GM23338 (cell line): Measurements from ENCODE around the gene PITRM1. TPM values are rescaled to one million over a fixed set of nuclear protein-coding genes. Genes with fewer than 3 reads are reported as not detected.

Source experiments
- ATAC-seq: fragments of 200-7000 bp; cut with Tn5 transposase; 3 replicates; pipeline ENCODE4 v1.9.1; 2020
- DNase-seq: peaks from one replicate; pipeline ENCODE4 v3.0.0-alpha.2; 2015; ENCODE audit warnings: low spot score
- H2AFZ ChIP-seq: fragments of 200-600 bp; sonication (generic); 2 replicates; pipeline ENCODE4 v1.8.0; 2016; ENCODE audit warnings: antibody characterized with exemption, mild to moderate bottlenecking, moderate library complexity
- H3F3A ChIP-seq: fragments of 200-600 bp; sonication (generic); replicated peaks from 2 replicates; pipeline ENCODE4 v1.8.0; 2017; ENCODE audit warnings: antibody characterized with exemption, mixed run types, low read depth
- H3K27ac ChIP-seq: fragments of 200-600 bp; sonication (generic); 2 replicates; pipeline ENCODE4 v1.6.1; 2016; ENCODE audit warnings: low read depth
- H3K27me3 ChIP-seq: fragments of 200-600 bp; sonication (generic); 2 replicates; pipeline ENCODE4 v1.8.0; 2016; ENCODE audit warnings: mild to moderate bottlenecking, mixed run types, moderate library complexity; ENCODE audit not compliant: insufficient read depth
- H3K36me3 ChIP-seq: fragments of 200-600 bp; sonication (generic); 2 replicates; pipeline ENCODE4 v1.8.0; 2016; ENCODE audit warnings: mild to moderate bottlenecking; ENCODE audit not compliant: insufficient read depth
- H3K4me1 ChIP-seq: fragments of 200-600 bp; sonication (generic); 2 replicates; pipeline ENCODE4 v1.8.0; 2016; ENCODE audit warnings: mild to moderate bottlenecking, moderate library complexity; ENCODE audit not compliant: insufficient read depth
- H3K4me2 ChIP-seq: fragments of 200-600 bp; sonication (generic); 2 replicates; pipeline ENCODE4 v1.7.1; 2017; ENCODE audit warnings: mixed run types
- H3K4me3 ChIP-seq: fragments of 200-600 bp; sonication (generic); 2 replicates; pipeline ENCODE4 v1.6.1; 2016; ENCODE audit warnings: mixed run types
- H3K79me2 ChIP-seq: fragments of 200-600 bp; sonication (generic); replicated peaks from 2 replicates; pipeline ENCODE4 v1.8.0; 2017; ENCODE audit warnings: mild to moderate bottlenecking; ENCODE audit not compliant: insufficient read depth
- H3K9me2 ChIP-seq: fragments of 200-600 bp; sonication (generic); 2 replicates; pipeline ENCODE4 v1.8.0; 2017; ENCODE audit not compliant: insufficient read depth
- H4K20me1 ChIP-seq: fragments of 200-600 bp; sonication (generic); replicated peaks from 2 replicates; pipeline ENCODE4 v1.8.0; 2017; ENCODE audit warnings: mild to moderate bottlenecking; ENCODE audit not compliant: insufficient read depth
- H3K27ac Mint-ChIP-seq: 2 replicates; pipeline ENCODE4 v1.8.0; 2020; ENCODE audit warnings: inconsistent platforms, mild to moderate bottlenecking, moderate library complexity, mixed read lengths
- H3K27me3 Mint-ChIP-seq: 3 replicates; pipeline ENCODE4 v1.8.0; 2022; ENCODE audit warnings: low read depth, mild to moderate bottlenecking, moderate library complexity, mixed read lengths, inconsistent platforms; ENCODE audit not compliant: insufficient read depth, poor library complexity
- H3K36me3 Mint-ChIP-seq: 3 replicates; pipeline ENCODE4 v1.8.0; 2021; ENCODE audit warnings: low read depth, mild to moderate bottlenecking, inconsistent platforms, moderate library complexity, mixed read lengths
- H3K4me1 Mint-ChIP-seq: 3 replicates; pipeline ENCODE4 v1.8.0; 2020; ENCODE audit warnings: mild to moderate bottlenecking, inconsistent platforms, mixed read lengths
- H3K4me3 Mint-ChIP-seq: 3 replicates; pipeline ENCODE4 v1.8.0; 2021; ENCODE audit warnings: moderate library complexity, mild to moderate bottlenecking, inconsistent platforms, mixed read lengths
- H3K9me3 Mint-ChIP-seq: 3 replicates; pipeline ENCODE4 v1.8.0; 2020; ENCODE audit warnings: moderate library complexity, mild to moderate bottlenecking, inconsistent platforms, mixed read lengths
- CREB1 ChIP-seq: fragments of 250-450 bp; sonication (Bioruptor Pico); IDR thresholded peaks from 2 replicates; pipeline ENCODE4 v1.5.0; 2020; ENCODE audit warnings: low read depth, mild to moderate bottlenecking, moderate library complexity
- ETS1 ChIP-seq: IDR thresholded peaks from 2 replicates; pipeline ENCODE4 v1.6.1; 2016; ENCODE audit warnings: antibody characterized with exemption
- EZH2 ChIP-seq: fragments of 200-600 bp; sonication (generic); IDR thresholded peaks from one replicate; pipeline ENCODE4 v1.8.0; 2017; ENCODE audit warnings: antibody characterized with exemption, mild to moderate bottlenecking, low read depth; ENCODE audit not compliant: unreplicated experiment
- EZH2phosphoT487 ChIP-seq: fragments of 200-600 bp; sonication (generic); IDR thresholded peaks from one replicate; pipeline ENCODE4 v1.8.1; 2018; ENCODE audit warnings: antibody characterized with exemption; ENCODE audit not compliant: unreplicated experiment
- JUNB ChIP-seq: IDR thresholded peaks from one replicate; pipeline ENCODE4 v1.6.1; 2016; ENCODE audit warnings: antibody characterized with exemption; ENCODE audit not compliant: unreplicated experiment
- NANOG ChIP-seq: IDR thresholded peaks from 2 replicates; pipeline ENCODE4 v1.6.1; 2016; ENCODE audit warnings: antibody characterized with exemption, borderline replicate concordance
- POLR2AphosphoS5 ChIP-seq: IDR thresholded peaks from 2 replicates; pipeline ENCODE4 v1.6.1; 2016; ENCODE audit warnings: antibody characterized with exemption, low read depth
- STAT1 ChIP-seq: IDR thresholded peaks from one replicate; pipeline ENCODE4 v1.6.1; 2016; ENCODE audit warnings: antibody characterized with exemption; ENCODE audit not compliant: unreplicated experiment
- ZNF114 ChIP-seq: fragments of 250-450 bp; sonication (Bioruptor Pico); IDR thresholded peaks from 2 replicates; pipeline ENCODE4 v1.5.0; 2020; ENCODE audit warnings: mild to moderate bottlenecking, moderate library complexity
- ZNF331 ChIP-seq: fragments of 250-450 bp; sonication (Bioruptor Pico); IDR thresholded peaks from 2 replicates; pipeline ENCODE4 v1.5.0; 2020; ENCODE audit warnings: low read depth, mild to moderate bottlenecking, moderate library complexity
- polyA plus RNA-seq: library from polyadenylated mRNA; unstranded; fragments of >200 nt; fragmentation: Nextera tagmentation; extraction: Ambion mirVana; gene quantifications from 2 replicates; pipeline ENCODE4 v1.2.1, GENCODE V29; 2016
- total RNA-seq: library from RNA; depleted of rRNA; stranded (reverse); fragments of >200 nt; shearing (Covaris generic); gene quantifications from 2 replicates; pipeline ENCODE4 v1.2.3, GENCODE V29; 2014
- TF ChIP-seq, protein P1 (sequence below), 2 experiments: fragments of 200-600 bp in 1 of 2; sonication (generic) in 1 of 2; conservative IDR thresholded peaks; 2 replicates each; pipeline versions ENCODE4 v1.5.1 to v1.6.1; 2016 to 2017; ENCODE audit warnings: antibody characterized with exemption in 2 of 2, low read depth in 2 of 2, mild to moderate bottlenecking in 2 of 2, moderate library complexity in 1 of 2
- TF ChIP-seq, protein P2 (sequence below): IDR thresholded peaks from one replicate; pipeline ENCODE4 v1.6.1; 2018; ENCODE audit warnings: antibody characterized with exemption; ENCODE audit not compliant: unreplicated experiment
- TF ChIP-seq, protein P3 (sequence below): fragments of 250-450 bp; sonication (Bioruptor Pico); IDR thresholded peaks from 2 replicates; pipeline ENCODE4 v1.5.0; 2020; ENCODE audit warnings: mild to moderate bottlenecking, moderate library complexity

Gene PITRM1
- total and polyA plus RNA-seq, 2 experiments from 2014 or later, result 29.0 to 33.0 TPM

GRCh38 chr10:3126249-3126648 is 46.3 kb downstream of the PITRM1 start:
- ATAC-seq, result no peak
- H3K36me3 Mint-ChIP-seq, result peaks cover 51% of the 10 kb centered on the region
- H2AFZ ChIP-seq, result no peak overlapping the region

More at GRCh38 chr10:3126249-3126648, 46.3 kb downstream of the PITRM1 start:
- Mint-ChIP-seq H3K4me1 (no peaks in the 10 kb centered on the region), H3K4me3 (no peak overlapping the region), H3K9me3 (no peaks in the 10 kb centered on the region), H3K27me3 (peaks cover 14% of the 10 kb centered on the region), H3K27ac (peak overlapping the region; percentile 52)
- H3F3A ChIP-seq, result no peaks in the 10 kb centered on the region
- H3K36me3 ChIP-seq, result peaks cover 5% of the 10 kb centered on the region; the same call in 1 of the 2 replicates
- no peak overlapping the region for H3K27ac ChIP-seq
- no peaks in the 10 kb centered on the region for H4K20me1 ChIP-seq
- no peak overlapping the region for H3K4me2 ChIP-seq
- no peak overlapping the region for H3K4me3 ChIP-seq
- no peaks in the 10 kb centered on the region for H3K9me2 ChIP-seq
- no peaks in the 10 kb centered on the region for H3K4me1 ChIP-seq
- DNase-seq, result no peak
- TF ChIP-seq ZNF114 (CRISPR knock-in tag) (no peak), ETS1 (no peak), STAT1 (no peak), ZNF331 (CRISPR knock-in tag) (no peak), EZH2phosphoT487 (no peak), NANOG (no peak), POLR2AphosphoS5 (no peak), EZH2 (no peak), CREB1 (CRISPR knock-in tag) (no peak), JUNB (no peak)
- TF ChIP-seq, protein P1, sequence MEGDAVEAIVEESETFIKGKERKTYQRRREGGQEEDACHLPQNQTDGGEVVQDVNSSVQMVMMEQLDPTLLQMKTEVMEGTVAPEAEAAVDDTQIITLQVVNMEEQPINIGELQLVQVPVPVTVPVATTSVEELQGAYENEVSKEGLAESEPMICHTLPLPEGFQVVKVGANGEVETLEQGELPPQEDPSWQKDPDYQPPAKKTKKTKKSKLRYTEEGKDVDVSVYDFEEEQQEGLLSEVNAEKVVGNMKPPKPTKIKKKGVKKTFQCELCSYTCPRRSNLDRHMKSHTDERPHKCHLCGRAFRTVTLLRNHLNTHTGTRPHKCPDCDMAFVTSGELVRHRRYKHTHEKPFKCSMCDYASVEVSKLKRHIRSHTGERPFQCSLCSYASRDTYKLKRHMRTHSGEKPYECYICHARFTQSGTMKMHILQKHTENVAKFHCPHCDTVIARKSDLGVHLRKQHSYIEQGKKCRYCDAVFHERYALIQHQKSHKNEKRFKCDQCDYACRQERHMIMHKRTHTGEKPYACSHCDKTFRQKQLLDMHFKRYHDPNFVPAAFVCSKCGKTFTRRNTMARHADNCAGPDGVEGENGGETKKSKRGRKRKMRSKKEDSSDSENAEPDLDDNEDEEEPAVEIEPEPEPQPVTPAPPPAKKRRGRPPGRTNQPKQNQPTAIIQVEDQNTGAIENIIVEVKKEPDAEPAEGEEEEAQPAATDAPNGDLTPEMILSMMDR (conservative IDR thresholded peaks at IDR 0.05; ENCODE audit: low read depth in 2 of 2), result no peak
- TF ChIP-seq, protein P2, sequence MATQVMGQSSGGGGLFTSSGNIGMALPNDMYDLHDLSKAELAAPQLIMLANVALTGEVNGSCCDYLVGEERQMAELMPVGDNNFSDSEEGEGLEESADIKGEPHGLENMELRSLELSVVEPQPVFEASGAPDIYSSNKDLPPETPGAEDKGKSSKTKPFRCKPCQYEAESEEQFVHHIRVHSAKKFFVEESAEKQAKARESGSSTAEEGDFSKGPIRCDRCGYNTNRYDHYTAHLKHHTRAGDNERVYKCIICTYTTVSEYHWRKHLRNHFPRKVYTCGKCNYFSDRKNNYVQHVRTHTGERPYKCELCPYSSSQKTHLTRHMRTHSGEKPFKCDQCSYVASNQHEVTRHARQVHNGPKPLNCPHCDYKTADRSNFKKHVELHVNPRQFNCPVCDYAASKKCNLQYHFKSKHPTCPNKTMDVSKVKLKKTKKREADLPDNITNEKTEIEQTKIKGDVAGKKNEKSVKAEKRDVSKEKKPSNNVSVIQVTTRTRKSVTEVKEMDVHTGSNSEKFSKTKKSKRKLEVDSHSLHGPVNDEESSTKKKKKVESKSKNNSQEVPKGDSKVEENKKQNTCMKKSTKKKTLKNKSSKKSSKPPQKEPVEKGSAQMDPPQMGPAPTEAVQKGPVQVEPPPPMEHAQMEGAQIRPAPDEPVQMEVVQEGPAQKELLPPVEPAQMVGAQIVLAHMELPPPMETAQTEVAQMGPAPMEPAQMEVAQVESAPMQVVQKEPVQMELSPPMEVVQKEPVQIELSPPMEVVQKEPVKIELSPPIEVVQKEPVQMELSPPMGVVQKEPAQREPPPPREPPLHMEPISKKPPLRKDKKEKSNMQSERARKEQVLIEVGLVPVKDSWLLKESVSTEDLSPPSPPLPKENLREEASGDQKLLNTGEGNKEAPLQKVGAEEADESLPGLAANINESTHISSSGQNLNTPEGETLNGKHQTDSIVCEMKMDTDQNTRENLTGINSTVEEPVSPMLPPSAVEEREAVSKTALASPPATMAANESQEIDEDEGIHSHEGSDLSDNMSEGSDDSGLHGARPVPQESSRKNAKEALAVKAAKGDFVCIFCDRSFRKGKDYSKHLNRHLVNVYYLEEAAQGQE, result no peak
- TF ChIP-seq, protein P3, sequence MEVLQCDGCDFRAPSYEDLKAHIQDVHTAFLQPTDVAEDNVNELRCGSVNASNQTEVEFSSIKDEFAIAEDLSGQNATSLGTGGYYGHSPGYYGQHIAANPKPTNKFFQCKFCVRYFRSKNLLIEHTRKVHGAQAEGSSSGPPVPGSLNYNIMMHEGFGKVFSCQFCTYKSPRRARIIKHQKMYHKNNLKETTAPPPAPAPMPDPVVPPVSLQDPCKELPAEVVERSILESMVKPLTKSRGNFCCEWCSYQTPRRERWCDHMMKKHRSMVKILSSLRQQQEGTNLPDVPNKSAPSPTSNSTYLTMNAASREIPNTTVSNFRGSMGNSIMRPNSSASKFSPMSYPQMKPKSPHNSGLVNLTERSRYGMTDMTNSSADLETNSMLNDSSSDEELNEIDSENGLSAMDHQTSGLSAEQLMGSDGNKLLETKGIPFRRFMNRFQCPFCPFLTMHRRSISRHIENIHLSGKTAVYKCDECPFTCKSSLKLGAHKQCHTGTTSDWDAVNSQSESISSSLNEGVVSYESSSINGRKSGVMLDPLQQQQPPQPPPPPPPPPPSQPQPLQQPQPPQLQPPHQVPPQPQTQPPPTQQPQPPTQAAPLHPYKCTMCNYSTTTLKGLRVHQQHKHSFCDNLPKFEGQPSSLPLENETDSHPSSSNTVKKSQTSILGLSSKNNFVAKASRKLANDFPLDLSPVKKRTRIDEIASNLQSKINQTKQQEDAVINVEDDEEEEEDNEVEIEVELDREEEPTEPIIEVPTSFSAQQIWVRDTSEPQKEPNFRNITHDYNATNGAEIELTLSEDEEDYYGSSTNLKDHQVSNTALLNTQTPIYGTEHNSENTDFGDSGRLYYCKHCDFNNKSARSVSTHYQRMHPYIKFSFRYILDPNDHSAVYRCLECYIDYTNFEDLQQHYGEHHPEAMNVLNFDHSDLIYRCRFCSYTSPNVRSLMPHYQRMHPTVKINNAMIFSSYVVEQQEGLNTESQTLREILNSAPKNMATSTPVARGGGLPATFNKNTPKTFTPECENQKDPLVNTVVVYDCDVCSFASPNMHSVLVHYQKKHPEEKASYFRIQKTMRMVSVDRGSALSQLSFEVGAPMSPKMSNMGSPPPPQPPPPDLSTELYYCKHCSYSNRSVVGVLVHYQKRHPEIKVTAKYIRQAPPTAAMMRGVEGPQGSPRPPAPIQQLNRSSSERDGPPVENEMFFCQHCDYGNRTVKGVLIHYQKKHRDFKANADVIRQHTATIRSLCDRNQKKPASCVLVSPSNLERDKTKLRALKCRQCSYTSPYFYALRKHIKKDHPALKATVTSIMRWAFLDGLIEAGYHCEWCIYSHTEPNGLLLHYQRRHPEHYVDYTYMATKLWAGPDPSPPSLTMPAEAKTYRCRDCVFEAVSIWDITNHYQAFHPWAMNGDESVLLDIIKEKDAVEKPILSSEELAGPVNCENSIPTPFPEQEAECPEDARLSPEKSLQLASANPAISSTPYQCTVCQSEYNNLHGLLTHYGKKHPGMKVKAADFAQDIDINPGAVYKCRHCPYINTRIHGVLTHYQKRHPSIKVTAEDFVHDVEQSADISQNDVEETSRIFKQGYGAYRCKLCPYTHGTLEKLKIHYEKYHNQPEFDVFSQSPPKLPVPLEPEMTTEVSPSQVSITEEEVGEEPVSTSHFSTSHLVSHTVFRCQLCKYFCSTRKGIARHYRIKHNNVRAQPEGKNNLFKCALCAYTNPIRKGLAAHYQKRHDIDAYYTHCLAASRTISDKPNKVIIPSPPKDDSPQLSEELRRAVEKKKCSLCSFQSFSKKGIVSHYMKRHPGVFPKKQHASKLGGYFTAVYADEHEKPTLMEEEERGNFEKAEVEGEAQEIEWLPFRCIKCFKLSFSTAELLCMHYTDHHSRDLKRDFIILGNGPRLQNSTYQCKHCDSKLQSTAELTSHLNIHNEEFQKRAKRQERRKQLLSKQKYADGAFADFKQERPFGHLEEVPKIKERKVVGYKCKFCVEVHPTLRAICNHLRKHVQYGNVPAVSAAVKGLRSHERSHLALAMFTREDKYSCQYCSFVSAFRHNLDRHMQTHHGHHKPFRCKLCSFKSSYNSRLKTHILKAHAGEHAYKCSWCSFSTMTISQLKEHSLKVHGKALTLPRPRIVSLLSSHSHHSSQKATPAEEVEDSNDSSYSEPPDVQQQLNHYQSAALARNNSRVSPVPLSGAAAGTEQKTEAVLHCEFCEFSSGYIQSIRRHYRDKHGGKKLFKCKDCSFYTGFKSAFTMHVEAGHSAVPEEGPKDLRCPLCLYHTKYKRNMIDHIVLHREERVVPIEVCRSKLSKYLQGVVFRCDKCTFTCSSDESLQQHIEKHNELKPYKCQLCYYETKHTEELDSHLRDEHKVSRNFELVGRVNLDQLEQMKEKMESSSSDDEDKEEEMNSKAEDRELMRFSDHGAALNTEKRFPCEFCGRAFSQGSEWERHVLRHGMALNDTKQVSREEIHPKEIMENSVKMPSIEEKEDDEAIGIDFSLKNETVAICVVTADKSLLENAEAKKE (CRISPR knock-in tag), result no peak
- H3K27me3 ChIP-seq, result no peaks in the 10 kb centered on the region
- no peaks in the 10 kb centered on the region for H3K79me2 ChIP-seq
